HL-60 (cell line): ENCODE data around the gene A4GALT.

Source experiments
- DNase-seq, 2 experiments: peaks; one replicate each; pipeline ENCODE4 v3.0.0-alpha.2; 2010 to 2020; ENCODE audit warnings: low read depth in 1 of 2, low spot score in 1 of 2
- H3K27ac ChIP-seq: fragments of 250-450 bp; sonication (Bioruptor Pico); replicated peaks from 2 replicates; pipeline ENCODE4 v1.5.1; 2020; ENCODE audit warnings: mild to moderate bottlenecking, moderate library complexity
- H3K27me3 ChIP-seq: fragments of 250-450 bp; sonication (Bioruptor Pico); 2 replicates; pipeline ENCODE4 v1.5.1; 2021; ENCODE audit warnings: mild to moderate bottlenecking, moderate library complexity; ENCODE audit not compliant: insufficient read depth, poor library complexity, severe bottlenecking
- H3K4me3 ChIP-seq: replicated peaks from 2 replicates; pipeline ENCODE4 v1.5.1; 2011; ENCODE audit warnings: mild to moderate bottlenecking, control low read depth, low read length; ENCODE audit not compliant: insufficient read depth
- GABPA ChIP-seq: IDR thresholded peaks from 2 replicates; pipeline ENCODE4 v1.6.1; 2012; ENCODE audit warnings: low read depth
- POLR2AphosphoS5 ChIP-seq: IDR thresholded peaks from 2 replicates; pipeline ENCODE4 v1.6.1; 2012; ENCODE audit warnings: low read depth
- SPI1 ChIP-seq: IDR thresholded peaks from 2 replicates; pipeline ENCODE4 v1.6.1; 2012; ENCODE audit warnings: low read depth, mild to moderate bottlenecking, borderline replicate concordance
- TF ChIP-seq, protein P1 (sequence below): IDR thresholded peaks from one replicate; pipeline ENCODE4 v1.5.1; 2011; ENCODE audit warnings: low read length, control low read depth, inconsistent platforms; ENCODE audit not compliant: insufficient read depth
- TF ChIP-seq, protein P2 (sequence below): IDR thresholded peaks from 2 replicates; pipeline ENCODE4 v1.6.1; 2012; ENCODE audit warnings: low read depth; ENCODE audit not compliant: insufficient replicate concordance

Gene A4GALT

DNA sequence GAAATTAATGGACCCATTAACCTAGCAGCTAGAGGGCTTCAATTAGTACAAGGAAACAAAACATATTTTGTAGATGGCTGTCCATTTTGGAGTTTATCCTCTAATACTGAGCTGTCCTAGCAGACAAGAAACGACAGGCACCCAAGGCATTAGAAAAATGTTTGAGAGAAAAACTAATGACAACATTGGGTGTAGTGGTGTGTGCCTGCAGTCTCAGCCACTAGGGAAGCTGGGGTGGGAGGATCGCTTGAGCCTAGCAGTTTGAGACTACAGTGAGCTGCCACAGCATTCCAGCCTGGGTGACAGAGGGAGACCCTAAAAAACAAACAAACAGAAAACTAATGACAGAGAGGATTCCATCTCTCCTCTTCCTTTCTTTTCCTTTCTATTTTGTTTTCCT lies 1.5 kb downstream of the A4GALT start:
- H3K27me3 ChIP-seq = peaks cover 54% of the 10 kb centered on the region
- no peak overlapping the region for H3K27ac ChIP-seq
- TF ChIP-seq SPI1 = no peak
- no peak for TF ChIP-seq POLR2AphosphoS5
- TF ChIP-seq, protein P1, sequence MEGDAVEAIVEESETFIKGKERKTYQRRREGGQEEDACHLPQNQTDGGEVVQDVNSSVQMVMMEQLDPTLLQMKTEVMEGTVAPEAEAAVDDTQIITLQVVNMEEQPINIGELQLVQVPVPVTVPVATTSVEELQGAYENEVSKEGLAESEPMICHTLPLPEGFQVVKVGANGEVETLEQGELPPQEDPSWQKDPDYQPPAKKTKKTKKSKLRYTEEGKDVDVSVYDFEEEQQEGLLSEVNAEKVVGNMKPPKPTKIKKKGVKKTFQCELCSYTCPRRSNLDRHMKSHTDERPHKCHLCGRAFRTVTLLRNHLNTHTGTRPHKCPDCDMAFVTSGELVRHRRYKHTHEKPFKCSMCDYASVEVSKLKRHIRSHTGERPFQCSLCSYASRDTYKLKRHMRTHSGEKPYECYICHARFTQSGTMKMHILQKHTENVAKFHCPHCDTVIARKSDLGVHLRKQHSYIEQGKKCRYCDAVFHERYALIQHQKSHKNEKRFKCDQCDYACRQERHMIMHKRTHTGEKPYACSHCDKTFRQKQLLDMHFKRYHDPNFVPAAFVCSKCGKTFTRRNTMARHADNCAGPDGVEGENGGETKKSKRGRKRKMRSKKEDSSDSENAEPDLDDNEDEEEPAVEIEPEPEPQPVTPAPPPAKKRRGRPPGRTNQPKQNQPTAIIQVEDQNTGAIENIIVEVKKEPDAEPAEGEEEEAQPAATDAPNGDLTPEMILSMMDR = no peak
- TF ChIP-seq, protein P2, sequence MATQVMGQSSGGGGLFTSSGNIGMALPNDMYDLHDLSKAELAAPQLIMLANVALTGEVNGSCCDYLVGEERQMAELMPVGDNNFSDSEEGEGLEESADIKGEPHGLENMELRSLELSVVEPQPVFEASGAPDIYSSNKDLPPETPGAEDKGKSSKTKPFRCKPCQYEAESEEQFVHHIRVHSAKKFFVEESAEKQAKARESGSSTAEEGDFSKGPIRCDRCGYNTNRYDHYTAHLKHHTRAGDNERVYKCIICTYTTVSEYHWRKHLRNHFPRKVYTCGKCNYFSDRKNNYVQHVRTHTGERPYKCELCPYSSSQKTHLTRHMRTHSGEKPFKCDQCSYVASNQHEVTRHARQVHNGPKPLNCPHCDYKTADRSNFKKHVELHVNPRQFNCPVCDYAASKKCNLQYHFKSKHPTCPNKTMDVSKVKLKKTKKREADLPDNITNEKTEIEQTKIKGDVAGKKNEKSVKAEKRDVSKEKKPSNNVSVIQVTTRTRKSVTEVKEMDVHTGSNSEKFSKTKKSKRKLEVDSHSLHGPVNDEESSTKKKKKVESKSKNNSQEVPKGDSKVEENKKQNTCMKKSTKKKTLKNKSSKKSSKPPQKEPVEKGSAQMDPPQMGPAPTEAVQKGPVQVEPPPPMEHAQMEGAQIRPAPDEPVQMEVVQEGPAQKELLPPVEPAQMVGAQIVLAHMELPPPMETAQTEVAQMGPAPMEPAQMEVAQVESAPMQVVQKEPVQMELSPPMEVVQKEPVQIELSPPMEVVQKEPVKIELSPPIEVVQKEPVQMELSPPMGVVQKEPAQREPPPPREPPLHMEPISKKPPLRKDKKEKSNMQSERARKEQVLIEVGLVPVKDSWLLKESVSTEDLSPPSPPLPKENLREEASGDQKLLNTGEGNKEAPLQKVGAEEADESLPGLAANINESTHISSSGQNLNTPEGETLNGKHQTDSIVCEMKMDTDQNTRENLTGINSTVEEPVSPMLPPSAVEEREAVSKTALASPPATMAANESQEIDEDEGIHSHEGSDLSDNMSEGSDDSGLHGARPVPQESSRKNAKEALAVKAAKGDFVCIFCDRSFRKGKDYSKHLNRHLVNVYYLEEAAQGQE = no peak
- no peak for TF ChIP-seq GABPA
- no peak overlapping the region for H3K4me3 ChIP-seq
- DNase-seq = no peak

DNA sequence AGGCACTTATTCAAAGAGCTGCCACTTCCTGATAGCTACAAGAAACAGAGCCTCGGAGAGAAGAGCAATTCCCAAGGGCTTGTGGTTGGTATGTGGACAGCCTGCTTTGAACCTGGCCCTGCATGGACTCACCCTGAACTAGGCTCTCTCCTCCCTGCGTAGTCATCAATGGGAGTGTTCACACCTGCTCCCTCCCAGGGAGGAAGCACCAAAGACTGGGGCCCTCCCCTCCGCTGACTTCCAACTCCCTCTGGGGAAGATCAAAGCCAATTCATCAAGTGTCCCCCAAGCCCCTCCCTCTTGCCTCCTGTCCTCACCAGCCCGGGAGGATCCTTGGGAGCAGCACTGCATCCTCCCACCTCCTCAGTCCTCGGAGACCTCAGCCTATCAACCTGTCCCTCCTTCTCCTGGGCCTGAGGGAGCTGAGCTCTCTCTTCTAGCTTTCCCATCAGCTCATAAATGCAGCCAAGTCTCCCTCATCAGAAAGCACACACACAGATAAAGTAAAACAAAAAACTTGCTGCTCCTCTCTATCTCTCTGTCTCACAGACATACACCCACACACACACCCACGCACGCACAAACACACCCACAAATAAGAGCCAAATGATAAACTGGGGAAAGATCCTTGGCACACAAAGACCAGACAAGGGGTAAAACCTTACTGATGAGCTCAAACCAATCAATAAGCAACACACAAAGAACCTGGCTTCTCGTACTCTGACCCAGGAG lies 3.3 kb downstream of the A4GALT start:
- no peak overlapping the region for H3K4me3 ChIP-seq
- no peak overlapping the region for H3K27ac ChIP-seq
- H3K27me3 ChIP-seq = peaks cover 44% of the 10 kb centered on the region
- TF ChIP-seq SPI1 (no peak), POLR2AphosphoS5 (no peak), GABPA (no peak)
- TF ChIP-seq, protein P1 = no peak
- TF ChIP-seq, protein P2 = no peak
- DNase-seq = no peak

DNA sequence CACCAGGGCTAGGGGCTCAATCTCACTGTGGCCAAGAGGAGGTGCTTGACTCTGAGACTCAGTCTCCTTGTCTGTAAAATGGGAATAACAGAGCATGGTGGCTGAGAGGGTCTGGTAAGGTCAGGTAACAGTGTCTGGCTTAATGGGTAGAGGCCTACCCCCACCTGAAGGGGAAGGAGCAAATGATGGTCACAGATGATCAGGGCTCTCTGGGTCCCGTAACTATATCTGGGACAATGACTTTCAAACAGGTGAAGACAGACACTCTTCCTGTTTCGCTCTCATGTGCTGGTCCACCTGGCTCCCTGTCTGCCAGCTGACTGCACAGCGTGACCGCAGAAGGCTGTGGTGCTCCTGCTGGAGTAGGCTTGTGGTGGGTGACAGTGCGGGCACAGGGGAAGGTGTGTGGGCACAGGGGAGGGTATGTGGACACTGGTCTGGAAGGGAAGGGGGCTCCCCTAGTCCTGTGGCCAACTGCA lies 4.0 kb downstream of the A4GALT start:
- Histone ChIP-seq H3K4me3 (no peak overlapping the region), H3K27ac (no peak overlapping the region), H3K27me3 (peaks cover 40% of the 10 kb centered on the region)
- TF ChIP-seq SPI1 = no peak
- TF ChIP-seq GABPA = no peak
- TF ChIP-seq, protein P1 = no peak
- no peak for TF ChIP-seq POLR2AphosphoS5
- TF ChIP-seq, protein P2 = no peak
- DNase-seq = no peak
